ENCODE measurements around the gene KRT34. TPM values are rescaled to one million over a fixed set of nuclear protein-coding genes. Genes with fewer than 3 reads are reported as not detected.
"Not testable (repeated sequence)": the region's sequence is repeated elsewhere in the genome, so short reads cannot be mapped to it uniquely, and the experiment has no call there.

The KRT34 gene
- total RNA-seq, 4 donors from 2014 or later = not detected

DNA sequence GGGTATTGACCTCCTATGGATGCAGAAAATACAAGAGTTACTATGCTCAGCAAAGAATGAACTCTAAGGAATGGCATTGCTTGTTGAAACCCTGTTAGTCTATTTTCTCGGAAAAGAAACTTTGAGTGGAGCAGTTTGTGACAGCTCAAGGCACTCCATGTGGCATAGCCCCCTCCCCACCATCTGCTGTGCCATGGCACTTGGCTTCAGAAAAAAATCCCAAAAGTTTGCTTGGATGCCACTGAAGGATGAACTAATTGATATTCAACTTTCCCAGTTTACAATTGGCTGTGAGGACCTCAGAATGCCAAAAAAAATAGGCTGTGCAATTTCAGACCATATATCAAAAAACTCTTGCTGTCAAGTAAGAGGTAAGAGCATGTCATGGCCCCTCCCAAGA lies 13.5 kb upstream of the KRT34 start:
- no peaks in the 10 kb centered on the region for H3K9me3 ChIP-seq
- no peaks in the 10 kb centered on the region for H3K36me3 ChIP-seq
- ATAC-seq (no peak), DNase-seq (no peak)
- intact Hi-C loops (cut with DNase I; ENCODE audit: low total_unique reads) (no loop called here), in situ Hi-C loops (cut with MboI; ENCODE audit: low sequenced_read_pairs in 4 of 4) (no loop called here)
- TF ChIP-seq POLR2A (IDR thresholded peaks at IDR 0.05) = no peak
- TF ChIP-seq, protein P1, sequence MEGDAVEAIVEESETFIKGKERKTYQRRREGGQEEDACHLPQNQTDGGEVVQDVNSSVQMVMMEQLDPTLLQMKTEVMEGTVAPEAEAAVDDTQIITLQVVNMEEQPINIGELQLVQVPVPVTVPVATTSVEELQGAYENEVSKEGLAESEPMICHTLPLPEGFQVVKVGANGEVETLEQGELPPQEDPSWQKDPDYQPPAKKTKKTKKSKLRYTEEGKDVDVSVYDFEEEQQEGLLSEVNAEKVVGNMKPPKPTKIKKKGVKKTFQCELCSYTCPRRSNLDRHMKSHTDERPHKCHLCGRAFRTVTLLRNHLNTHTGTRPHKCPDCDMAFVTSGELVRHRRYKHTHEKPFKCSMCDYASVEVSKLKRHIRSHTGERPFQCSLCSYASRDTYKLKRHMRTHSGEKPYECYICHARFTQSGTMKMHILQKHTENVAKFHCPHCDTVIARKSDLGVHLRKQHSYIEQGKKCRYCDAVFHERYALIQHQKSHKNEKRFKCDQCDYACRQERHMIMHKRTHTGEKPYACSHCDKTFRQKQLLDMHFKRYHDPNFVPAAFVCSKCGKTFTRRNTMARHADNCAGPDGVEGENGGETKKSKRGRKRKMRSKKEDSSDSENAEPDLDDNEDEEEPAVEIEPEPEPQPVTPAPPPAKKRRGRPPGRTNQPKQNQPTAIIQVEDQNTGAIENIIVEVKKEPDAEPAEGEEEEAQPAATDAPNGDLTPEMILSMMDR (IDR thresholded peaks at IDR 0.05 in 4 of 5, conservative IDR thresholded peaks at IDR 0.05 in 1 of 5) = no peak
- H3K4me1 ChIP-seq = peaks cover 0 to 11% of the 10 kb centered on the region in 2 donors
- H3K4me3 ChIP-seq = no peak overlapping the region
- H3K27me3 ChIP-seq = no peaks in the 10 kb centered on the region
- no peak overlapping the region for H3K27ac ChIP-seq

DNA sequence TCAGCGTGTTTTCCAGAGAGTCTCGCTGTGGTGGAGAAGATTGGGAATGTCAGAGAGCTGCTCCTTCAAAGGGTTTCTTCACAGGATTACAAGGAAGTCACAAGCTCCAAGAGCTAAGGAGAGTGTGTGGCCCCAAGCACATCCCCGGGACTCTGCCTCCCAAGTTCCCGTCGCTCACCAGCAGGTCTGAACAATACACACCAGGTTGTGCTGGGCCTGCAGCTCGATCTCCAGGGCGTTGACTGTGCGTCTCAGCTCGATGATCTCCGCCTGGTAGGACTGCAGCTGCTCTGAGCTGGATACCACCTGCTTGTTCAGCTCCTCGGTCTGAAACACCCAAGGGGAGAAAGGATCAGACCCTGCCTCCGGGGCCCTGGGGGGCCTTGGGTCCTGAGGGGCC lies 12.9 kb upstream of the KRT34 start:
- H3K9me3 ChIP-seq; ATAC-seq; H3K4me3 ChIP-seq; H3K36me3 ChIP-seq; H3K27ac ChIP-seq; DNase-seq; H3K27me3 ChIP-seq; in situ Hi-C loops (cut with MboI; ENCODE audit: low sequenced_read_pairs in 4 of 4); intact Hi-C loops (cut with DNase I; ENCODE audit: low total_unique reads): not testable (repeated sequence)
- H3K4me1 ChIP-seq = peaks cover 0 to 11% of the 10 kb centered on the region in 2 donors

DNA sequence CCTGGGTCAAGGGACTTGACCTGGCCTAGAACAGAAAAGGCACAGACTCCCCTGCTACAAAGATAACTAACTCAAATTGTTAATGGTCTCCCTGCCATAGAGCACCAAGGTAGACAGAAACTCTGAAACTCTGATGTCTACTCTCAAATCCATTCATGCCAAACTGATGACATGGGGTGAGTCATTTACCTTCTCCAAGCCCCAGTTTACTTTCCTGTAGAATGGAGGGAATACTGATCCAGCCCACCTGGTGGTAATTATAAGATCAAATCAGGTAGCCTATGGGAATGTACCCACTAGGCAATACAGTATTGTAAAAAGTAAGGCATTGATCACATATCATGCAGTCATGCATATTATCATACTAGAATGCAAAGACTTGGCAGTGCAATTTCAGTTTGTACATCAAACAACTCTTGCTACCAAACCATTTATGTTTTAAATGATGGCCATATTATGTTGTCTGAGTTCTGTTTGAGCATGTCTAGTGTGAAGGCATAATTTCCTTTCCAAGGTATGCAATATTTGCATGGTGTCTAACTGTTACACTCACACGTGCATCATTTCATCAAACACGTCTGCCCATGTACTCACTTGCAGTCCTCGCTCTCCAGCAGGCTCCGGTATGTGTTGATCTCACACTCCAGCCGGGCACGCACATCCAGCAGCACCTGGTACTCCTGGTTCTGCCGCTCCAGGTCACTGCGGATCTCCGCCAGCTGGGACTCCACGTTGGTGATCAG lies 12.3 kb upstream of the KRT34 start:
- ATAC-seq (no peak), DNase-seq (no peak)
- no peak overlapping the region for H3K27ac ChIP-seq
- TF ChIP-seq, protein P1 (IDR thresholded peaks at IDR 0.05 in 4 of 5, conservative IDR thresholded peaks at IDR 0.05 in 1 of 5) = no peak
- TF ChIP-seq POLR2A (IDR thresholded peaks at IDR 0.05) = no peak
- in situ Hi-C loops (cut with MboI; ENCODE audit: low sequenced_read_pairs in 4 of 4) (no loop called here), intact Hi-C loops (cut with DNase I; ENCODE audit: low total_unique reads) (no loop called here)
- H3K27me3 ChIP-seq = no peaks in the 10 kb centered on the region
- H3K4me3 ChIP-seq = no peak overlapping the region
- no peaks in the 10 kb centered on the region for H3K9me3 ChIP-seq
- H3K4me1 ChIP-seq = peaks cover 0 to 11% of the 10 kb centered on the region in 2 donors
- H3K36me3 ChIP-seq = no peaks in the 10 kb centered on the region

DNA sequence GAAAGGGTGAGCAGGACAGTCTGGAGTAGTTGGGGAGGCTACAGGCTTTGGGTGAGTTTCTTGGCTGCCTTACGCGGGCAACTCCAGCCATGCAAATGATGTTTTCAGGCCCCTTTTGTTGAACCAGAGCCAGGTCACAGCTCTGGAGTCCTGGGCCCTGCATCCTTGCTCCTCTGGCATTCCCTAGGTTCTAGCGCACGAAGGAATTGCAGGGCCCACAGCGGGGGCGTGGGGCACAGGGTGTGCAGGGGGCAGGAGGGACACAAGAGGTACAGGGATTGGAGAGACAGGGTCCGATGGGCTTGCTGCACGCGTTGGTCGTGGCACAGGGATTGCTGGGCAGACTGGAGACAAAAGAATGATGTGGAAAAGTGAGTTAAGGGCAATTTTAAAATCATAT lies 11.7 kb upstream of the KRT34 start:
- Histone ChIP-seq H3K36me3 (no peaks in the 10 kb centered on the region), H3K9me3 (no peaks in the 10 kb centered on the region), H3K27ac (no peak overlapping the region), H3K4me1 (peaks cover 0 to 11% of the 10 kb centered on the region in 2 donors), H3K4me3 (no peak overlapping the region), H3K27me3 (no peaks in the 10 kb centered on the region)
- in situ Hi-C loops (cut with MboI; ENCODE audit: low sequenced_read_pairs in 4 of 4) (no loop called here), intact Hi-C loops (cut with DNase I; ENCODE audit: low total_unique reads) (no loop called here)
- TF ChIP-seq, protein P1 (IDR thresholded peaks at IDR 0.05 in 4 of 5, conservative IDR thresholded peaks at IDR 0.05 in 1 of 5) = no peak
- TF ChIP-seq POLR2A (IDR thresholded peaks at IDR 0.05) = no peak
- DNase-seq (no peak), ATAC-seq (no peak)

DNA sequence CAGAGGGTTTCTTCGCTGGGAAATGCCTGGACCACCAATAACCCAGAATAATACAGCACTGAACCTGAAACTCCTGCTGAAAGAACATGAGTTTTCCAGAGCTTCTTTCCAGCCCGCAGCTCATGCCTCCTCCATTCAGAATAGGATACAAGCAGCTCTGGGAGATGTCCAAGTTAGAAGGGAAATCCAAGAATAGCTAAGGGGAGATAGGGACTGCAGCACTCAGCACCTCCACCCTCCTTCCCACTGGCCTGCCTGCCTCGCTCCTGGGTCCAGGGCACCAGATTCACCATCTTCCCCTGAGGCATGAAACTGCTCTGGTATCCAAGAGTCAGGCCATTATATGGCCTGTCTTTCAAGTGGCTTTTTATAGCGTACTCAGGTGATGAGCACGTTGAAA lies 11.2 kb upstream of the KRT34 start:
- no peaks in the 10 kb centered on the region for H3K27me3 ChIP-seq
- intact Hi-C loops (cut with DNase I; ENCODE audit: low total_unique reads) = no loop called here
- DNase-seq = no peak
- no peak for ATAC-seq
- in situ Hi-C loops (cut with MboI; ENCODE audit: low sequenced_read_pairs in 4 of 4) = no loop called here
- H3K9me3 ChIP-seq = no peaks in the 10 kb centered on the region
- H3K4me1 ChIP-seq = peaks cover 0 to 11% of the 10 kb centered on the region in 2 donors
- no peaks in the 10 kb centered on the region for H3K36me3 ChIP-seq
- no peak overlapping the region for H3K4me3 ChIP-seq
- TF ChIP-seq, protein P1 (IDR thresholded peaks at IDR 0.05 in 4 of 5, conservative IDR thresholded peaks at IDR 0.05 in 1 of 5) = no peak
- no peak for TF ChIP-seq POLR2A (IDR thresholded peaks at IDR 0.05)
- no peak overlapping the region for H3K27ac ChIP-seq
